OCI-LY3 (cell line): ENCODE results near the gene EMC7.
"Not testable (repeated sequence)": the region's sequence is repeated elsewhere in the genome, so short reads cannot be mapped to it uniquely, and the experiment has no call there.

Source experiments
- H2AFZ ChIP-seq: fragments of 200-600, 300-600 bp; shearing (Covaris generic); 2 replicates; pipeline ENCODE4 v1.6.0; 2014; ENCODE audit warnings: antibody characterized with exemption, low read depth, low read length
- H3K27ac ChIP-seq: fragments of 200-600, 300-600 bp; sonication (generic); 2 replicates; pipeline ENCODE4 v1.5.1; 2014; ENCODE audit warnings: mild to moderate bottlenecking, low read length, moderate library complexity, mixed read lengths
- H3K27me3 ChIP-seq: fragments of 200-600, 300-600 bp; sonication (generic); 2 replicates; pipeline ENCODE4 v1.6.1; 2014; ENCODE audit warnings: low read depth, low read length, mixed read lengths
- H3K36me3 ChIP-seq: fragments of 200-600, 300-600 bp; sonication (generic); replicated peaks from 2 replicates; pipeline ENCODE3; 2014; ENCODE audit warnings: low read depth, low read length, mixed read lengths
- H3K4me1 ChIP-seq: fragments of 300-600, 200-600 bp; sonication (generic); 2 replicates; pipeline ENCODE4 v1.6.1; 2014; ENCODE audit warnings: low read length, mixed read lengths
- H3K4me2 ChIP-seq: fragments of 200-600, 300-600 bp; sonication (generic); 2 replicates; pipeline ENCODE4 v1.6.1; 2014; ENCODE audit warnings: low read length, mixed read lengths
- H3K4me3 ChIP-seq: fragments of 300-600, 200-600 bp; sonication (generic); 2 replicates; pipeline ENCODE4 v1.5.1; 2014; ENCODE audit warnings: antibody characterized with exemption, mild to moderate bottlenecking, low read length, moderate library complexity
- H3K79me2 ChIP-seq: fragments of 300-600, 200-600 bp; shearing (Covaris generic); 2 replicates; pipeline ENCODE4 v1.6.1; 2014; ENCODE audit warnings: mild to moderate bottlenecking, low read length, mixed read lengths
- H3K9ac ChIP-seq: fragments of 300-600, 200-600 bp; shearing (Covaris generic); 2 replicates; pipeline ENCODE4 v1.6.0; 2014; ENCODE audit warnings: mild to moderate bottlenecking, low read length, moderate library complexity
- H3K9me3 ChIP-seq: fragments of 200-600, 300-600 bp; shearing (Covaris generic); 2 replicates; pipeline ENCODE4 v1.6.1; 2014; ENCODE audit warnings: low read length, mixed read lengths; ENCODE audit not compliant: insufficient read depth
- H4K20me1 ChIP-seq: fragments of 200-600, 300-600 bp; sonication (generic); 2 replicates; pipeline ENCODE4 v1.6.1; 2016; ENCODE audit warnings: low read length, mixed read lengths; ENCODE audit not compliant: insufficient read depth
- EZH2phosphoT487 ChIP-seq: fragments of 200-600 bp; shearing (Covaris generic); IDR thresholded peaks from 2 replicates; pipeline ENCODE4 v1.6.1; 2018; ENCODE audit warnings: antibody characterized with exemption, mixed run types, low read depth
- TF ChIP-seq, protein P1 (sequence below): fragments of 200-600, 300-600 bp; sonication (generic); IDR thresholded peaks from 2 replicates; pipeline ENCODE4 v1.5.1; 2014; ENCODE audit warnings: antibody characterized with exemption, low read length, low read depth

EMC7 gene

DNA sequence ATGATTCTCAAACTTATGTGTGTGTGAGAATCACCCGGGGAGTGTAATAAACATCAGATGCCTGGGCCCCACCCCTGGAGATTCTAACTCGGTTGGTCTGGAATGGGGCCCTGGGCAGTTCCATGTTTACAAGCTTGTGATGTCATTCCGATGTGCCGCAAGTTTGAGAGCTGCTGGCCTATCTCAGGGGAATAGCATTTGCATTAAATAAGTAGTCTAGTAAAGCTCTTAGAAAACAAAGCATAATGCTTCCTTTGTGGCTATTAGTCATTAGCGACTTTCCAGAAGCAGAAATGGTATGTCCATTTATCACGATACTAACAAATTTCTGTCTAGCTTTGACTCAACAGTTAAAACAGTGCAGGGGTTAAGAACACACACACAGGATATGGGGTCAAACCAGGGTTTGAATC is 21.1 kb upstream of the EMC7 start:
- Histone ChIP-seq H2AFZ (no peak overlapping the region), H3K36me3 (no peaks in the 10 kb centered on the region), H3K79me2 (no peaks in the 10 kb centered on the region), H3K4me1 (peaks cover 5% of the 10 kb centered on the region), H3K4me3 (no peak overlapping the region), H3K27ac (no peak overlapping the region), H3K9me3 (no peaks in the 10 kb centered on the region), H4K20me1 (no peaks in the 10 kb centered on the region), H3K4me2 (no peak overlapping the region; the same call in 1 of the 2 replicates), H3K27me3 (no peaks in the 10 kb centered on the region), H3K9ac (no peak overlapping the region)
- TF ChIP-seq EZH2phosphoT487, result no peak
- TF ChIP-seq, protein P1, sequence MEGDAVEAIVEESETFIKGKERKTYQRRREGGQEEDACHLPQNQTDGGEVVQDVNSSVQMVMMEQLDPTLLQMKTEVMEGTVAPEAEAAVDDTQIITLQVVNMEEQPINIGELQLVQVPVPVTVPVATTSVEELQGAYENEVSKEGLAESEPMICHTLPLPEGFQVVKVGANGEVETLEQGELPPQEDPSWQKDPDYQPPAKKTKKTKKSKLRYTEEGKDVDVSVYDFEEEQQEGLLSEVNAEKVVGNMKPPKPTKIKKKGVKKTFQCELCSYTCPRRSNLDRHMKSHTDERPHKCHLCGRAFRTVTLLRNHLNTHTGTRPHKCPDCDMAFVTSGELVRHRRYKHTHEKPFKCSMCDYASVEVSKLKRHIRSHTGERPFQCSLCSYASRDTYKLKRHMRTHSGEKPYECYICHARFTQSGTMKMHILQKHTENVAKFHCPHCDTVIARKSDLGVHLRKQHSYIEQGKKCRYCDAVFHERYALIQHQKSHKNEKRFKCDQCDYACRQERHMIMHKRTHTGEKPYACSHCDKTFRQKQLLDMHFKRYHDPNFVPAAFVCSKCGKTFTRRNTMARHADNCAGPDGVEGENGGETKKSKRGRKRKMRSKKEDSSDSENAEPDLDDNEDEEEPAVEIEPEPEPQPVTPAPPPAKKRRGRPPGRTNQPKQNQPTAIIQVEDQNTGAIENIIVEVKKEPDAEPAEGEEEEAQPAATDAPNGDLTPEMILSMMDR, result no peak

DNA sequence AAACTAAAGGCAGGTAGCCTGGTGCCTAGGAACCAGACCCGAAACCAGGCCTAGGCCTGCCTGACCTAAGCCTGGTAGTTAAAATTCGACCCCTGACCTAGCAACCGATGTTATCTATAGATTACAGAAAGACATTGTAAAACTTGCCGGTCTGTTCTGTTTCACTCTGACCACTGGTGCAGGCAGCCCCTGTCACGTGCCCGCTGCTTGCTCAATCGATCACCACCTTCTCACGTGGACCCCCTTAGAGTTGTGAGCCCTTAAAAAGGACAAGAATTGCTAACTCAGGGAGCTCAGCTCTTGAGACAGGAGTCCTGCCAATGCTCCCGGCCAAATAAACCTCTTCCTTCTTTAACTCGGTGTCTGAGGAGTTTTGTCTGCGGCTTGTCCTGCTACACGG is 20.1 kb upstream of the EMC7 start:
- not testable (repeated sequence) for H2AFZ ChIP-seq

DNA sequence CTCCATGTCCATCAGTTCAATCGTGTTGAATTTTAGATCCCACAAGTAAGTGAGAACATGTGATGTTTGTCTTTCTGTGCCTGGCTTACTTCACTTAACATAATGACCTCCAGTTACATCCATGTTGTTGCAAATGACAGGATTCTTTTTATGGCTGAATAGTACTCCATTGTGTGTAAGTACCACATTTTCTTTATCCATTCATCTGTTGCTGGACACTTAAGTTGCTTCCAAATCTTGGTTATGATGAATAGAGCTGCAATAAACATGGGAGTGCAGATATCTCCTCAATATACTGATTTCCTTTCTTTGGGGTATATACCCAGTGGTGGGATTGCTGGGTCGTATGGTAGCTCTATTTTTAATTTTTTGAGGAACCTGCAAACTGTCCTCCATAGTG is 18.8 kb upstream of the EMC7 start:
- H3K4me1 ChIP-seq, H3K4me3 ChIP-seq, H4K20me1 ChIP-seq, H2AFZ ChIP-seq, H3K27me3 ChIP-seq, H3K36me3 ChIP-seq, H3K79me2 ChIP-seq, H3K27ac ChIP-seq, H3K4me2 ChIP-seq, H3K9ac ChIP-seq, H3K9me3 ChIP-seq: not testable (repeated sequence)

More for the DNA sequence above, 20.1 kb upstream of the EMC7 start:
- H3K9ac ChIP-seq, H3K79me2 ChIP-seq, H4K20me1 ChIP-seq, H3K36me3 ChIP-seq, H3K4me2 ChIP-seq, H3K27me3 ChIP-seq, H3K9me3 ChIP-seq, H3K4me1 ChIP-seq, H3K27ac ChIP-seq, H3K4me3 ChIP-seq: not testable (repeated sequence)

DNA sequence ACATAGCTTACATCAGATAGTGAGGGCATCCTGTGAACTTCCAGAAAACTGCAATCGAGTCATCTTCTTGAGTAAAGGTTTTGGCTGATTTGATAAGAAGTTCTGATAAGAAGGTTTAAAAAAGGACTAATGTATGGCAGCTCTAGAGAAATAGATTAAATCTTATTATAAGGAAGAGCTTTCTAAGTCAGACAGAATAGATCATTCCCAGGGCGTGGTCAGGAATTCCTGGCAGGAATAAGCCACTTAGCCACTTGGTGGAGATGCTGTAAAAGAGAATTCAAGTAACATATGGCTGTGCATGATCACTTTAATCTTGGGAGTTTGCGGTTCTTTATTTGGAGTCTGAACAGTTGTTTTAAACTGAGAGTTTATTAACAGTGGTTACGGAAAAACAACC is 17.6 kb upstream of the EMC7 start:
- no peak overlapping the region for H3K9ac ChIP-seq
- H3K27me3 ChIP-seq, result no peaks in the 10 kb centered on the region
- H3K36me3 ChIP-seq, result no peaks in the 10 kb centered on the region
- TF ChIP-seq, protein P1, result no peak
- TF ChIP-seq EZH2phosphoT487, result no peak
- H3K4me2 ChIP-seq, result no peak overlapping the region
- peaks cover 5% of the 10 kb centered on the region for H3K4me1 ChIP-seq
- H3K79me2 ChIP-seq, result no peaks in the 10 kb centered on the region
- H2AFZ ChIP-seq, result no peak overlapping the region
- H3K9me3 ChIP-seq, result no peaks in the 10 kb centered on the region
- no peak overlapping the region for H3K4me3 ChIP-seq
- no peak overlapping the region for H3K27ac ChIP-seq
- H4K20me1 ChIP-seq, result no peaks in the 10 kb centered on the region

DNA sequence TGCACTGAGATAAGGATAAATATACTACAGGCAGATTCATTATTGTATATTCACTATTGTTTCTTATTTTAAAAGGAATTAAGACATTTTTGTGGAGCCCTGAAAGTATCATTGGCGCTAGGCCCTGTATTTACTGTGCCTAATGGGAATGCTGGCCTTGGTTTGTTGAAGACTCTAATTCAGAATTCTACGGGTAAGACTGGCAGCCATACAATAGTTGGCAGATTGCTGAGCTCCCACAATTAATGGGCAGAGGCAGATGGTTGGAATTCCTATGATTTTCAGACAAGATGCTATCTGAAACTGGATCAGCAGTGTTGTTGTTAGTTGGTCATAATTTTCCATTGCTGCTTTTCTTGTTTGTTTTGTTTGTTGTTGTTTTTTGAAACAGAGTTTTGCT is 15.0 kb upstream of the EMC7 start:
- H3K27me3 ChIP-seq, result no peaks in the 10 kb centered on the region
- no peaks in the 10 kb centered on the region for H3K79me2 ChIP-seq
- H4K20me1 ChIP-seq, result no peaks in the 10 kb centered on the region
- no peak overlapping the region for H3K4me3 ChIP-seq
- no peak overlapping the region for H3K9ac ChIP-seq
- no peak overlapping the region for H3K4me2 ChIP-seq
- no peaks in the 10 kb centered on the region for H3K36me3 ChIP-seq
- H3K9me3 ChIP-seq, result no peaks in the 10 kb centered on the region
- no peak overlapping the region for H2AFZ ChIP-seq
- no peak for TF ChIP-seq EZH2phosphoT487
- TF ChIP-seq, protein P1, result no peak
- H3K27ac ChIP-seq, result no peak overlapping the region
- no peaks in the 10 kb centered on the region for H3K4me1 ChIP-seq
